Testis (tissue), 3 donors: ENCODE data around the gene MIPEP. TPM values are rescaled to one million over a fixed set of nuclear protein-coding genes. Genes with fewer than 3 reads are reported as not detected.

Experiments
- DNase-seq: peaks from one replicate; pipeline ENCODE4 v3.0.0-alpha.2; 2019
- H3K27ac ChIP-seq, 2 donors: fragments of 200-600 bp; sonication (generic); one replicate each; pipeline ENCODE4 v1.5.1; 2019
- H3K27me3 ChIP-seq: fragments of 200-600 bp; sonication (generic); one replicate; pipeline ENCODE4 v1.5.1; 2019
- H3K36me3 ChIP-seq: fragments of 200-600 bp; sonication (generic); one replicate; pipeline ENCODE4 v1.5.1; 2017; ENCODE audit warnings: low read depth; ENCODE audit errors: missing control alignments
- H3K4me1 ChIP-seq: fragments of 200-600 bp; sonication (generic); one replicate; pipeline ENCODE4 v1.5.1; 2019
- H3K4me3 ChIP-seq, 2 donors: fragments of 200-600 bp; sonication (generic); one replicate each; pipeline ENCODE4 v1.5.1; 2017 to 2019
- H3K9me3 ChIP-seq: fragments of 200-600 bp; sonication (generic); one replicate; pipeline ENCODE4 v1.5.1; 2017
- POLR2A ChIP-seq: fragments of 450-650 bp; IDR thresholded peaks from one replicate; pipeline ENCODE4 v1.6.1; 2017; ENCODE audit warnings: antibody characterized with exemption, mild to moderate bottlenecking, moderate library complexity
- WGBS, 2 donors: methylation state at CpG; one replicate each; pipeline ENCODE4 v1.1.5; 2018; 5-methylcytosine and 5-hydroxymethylcytosine counted together
- intact Hi-C: fragments of 100-400 bp; cut with DNase I; formaldehyde crosslinking; loops from one replicate; pipeline ENCODE4 v1.15.1; 2023; ENCODE audit warnings: low total_unique reads
- polyA plus RNA-seq: library from polyadenylated mRNA; stranded (reverse); fragments of 350-450 nt; fragmentation: Illumina TruSeq; extraction: RNeasy Lipid Tissue Mini Kit (QIAGEN cat#74804); gene quantifications from one replicate; pipeline ENCODE4 v1.2.3, GENCODE V29; 2014; ENCODE audit warnings: low read depth, low replicate concordance; ENCODE audit not compliant: insufficient read depth
- total RNA-seq, 2 donors: library from RNA; depleted of rRNA; stranded (reverse); fragments of >200 nt; gene quantifications; one replicate each; pipeline ENCODE4 v1.2.3, GENCODE V29; 2016
- TF ChIP-seq, protein P1 (sequence below), 3 experiments: fragments of 450-650 bp in 2 of 3; fragments of 200-600 bp in 1 of 3; sonication (generic) in 1 of 3; IDR thresholded peaks; one replicate each; pipeline ENCODE4 v1.5.1; 2016 to 2019; ENCODE audit warnings: antibody characterized with exemption in 3 of 3, mild to moderate bottlenecking in 2 of 3, moderate library complexity in 1 of 3

Gene MIPEP
- total and polyA plus RNA-seq, 3 donors from 2014 or later = 25.7 to 29.4 (median 27.6) TPM

DNA sequence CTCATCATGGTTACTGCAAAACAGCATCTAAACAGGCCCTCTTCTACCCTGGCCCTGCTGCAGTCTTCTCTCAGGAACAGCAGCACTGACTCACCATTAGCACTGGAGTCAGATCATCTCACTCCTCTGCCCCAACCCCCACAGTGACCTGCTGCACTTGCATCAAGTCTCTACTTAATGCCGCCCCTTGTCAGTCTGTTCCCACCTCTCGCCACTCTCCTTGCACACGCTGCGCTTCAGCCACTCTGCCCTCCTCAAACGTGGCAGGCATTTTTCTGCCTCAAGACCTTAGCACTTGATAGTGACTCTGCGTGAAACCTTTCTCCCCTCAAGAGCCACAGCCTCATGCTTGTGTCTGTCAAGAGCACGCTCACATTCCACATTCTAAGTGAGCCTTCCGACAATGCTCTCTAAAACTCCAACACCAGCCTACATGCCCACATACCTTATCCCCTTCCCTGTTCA is 22.1 kb downstream of the MIPEP start:
- no peak overlapping the region for H3K4me3 ChIP-seq
- no peaks in the 10 kb centered on the region for H3K9me3 ChIP-seq
- no peaks in the 10 kb centered on the region for H3K27me3 ChIP-seq
- H3K4me1 ChIP-seq = no peaks in the 10 kb centered on the region
- no peak for TF ChIP-seq POLR2A
- TF ChIP-seq, protein P1, sequence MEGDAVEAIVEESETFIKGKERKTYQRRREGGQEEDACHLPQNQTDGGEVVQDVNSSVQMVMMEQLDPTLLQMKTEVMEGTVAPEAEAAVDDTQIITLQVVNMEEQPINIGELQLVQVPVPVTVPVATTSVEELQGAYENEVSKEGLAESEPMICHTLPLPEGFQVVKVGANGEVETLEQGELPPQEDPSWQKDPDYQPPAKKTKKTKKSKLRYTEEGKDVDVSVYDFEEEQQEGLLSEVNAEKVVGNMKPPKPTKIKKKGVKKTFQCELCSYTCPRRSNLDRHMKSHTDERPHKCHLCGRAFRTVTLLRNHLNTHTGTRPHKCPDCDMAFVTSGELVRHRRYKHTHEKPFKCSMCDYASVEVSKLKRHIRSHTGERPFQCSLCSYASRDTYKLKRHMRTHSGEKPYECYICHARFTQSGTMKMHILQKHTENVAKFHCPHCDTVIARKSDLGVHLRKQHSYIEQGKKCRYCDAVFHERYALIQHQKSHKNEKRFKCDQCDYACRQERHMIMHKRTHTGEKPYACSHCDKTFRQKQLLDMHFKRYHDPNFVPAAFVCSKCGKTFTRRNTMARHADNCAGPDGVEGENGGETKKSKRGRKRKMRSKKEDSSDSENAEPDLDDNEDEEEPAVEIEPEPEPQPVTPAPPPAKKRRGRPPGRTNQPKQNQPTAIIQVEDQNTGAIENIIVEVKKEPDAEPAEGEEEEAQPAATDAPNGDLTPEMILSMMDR (IDR thresholded peaks at IDR 0.05) = no peak
- no peak for DNase-seq
- H3K27ac ChIP-seq = no peak overlapping the region
- H3K36me3 ChIP-seq = no peaks in the 10 kb centered on the region
- intact Hi-C loops = loop anchor here (10.0 kb wide), 1 partner anchor 402 kb away; no protein-coding TSS in a partner anchor
- WGBS, 2 donors = 86 to 94% methylated on average over 8 of the region's 8 CpGs

DNA sequence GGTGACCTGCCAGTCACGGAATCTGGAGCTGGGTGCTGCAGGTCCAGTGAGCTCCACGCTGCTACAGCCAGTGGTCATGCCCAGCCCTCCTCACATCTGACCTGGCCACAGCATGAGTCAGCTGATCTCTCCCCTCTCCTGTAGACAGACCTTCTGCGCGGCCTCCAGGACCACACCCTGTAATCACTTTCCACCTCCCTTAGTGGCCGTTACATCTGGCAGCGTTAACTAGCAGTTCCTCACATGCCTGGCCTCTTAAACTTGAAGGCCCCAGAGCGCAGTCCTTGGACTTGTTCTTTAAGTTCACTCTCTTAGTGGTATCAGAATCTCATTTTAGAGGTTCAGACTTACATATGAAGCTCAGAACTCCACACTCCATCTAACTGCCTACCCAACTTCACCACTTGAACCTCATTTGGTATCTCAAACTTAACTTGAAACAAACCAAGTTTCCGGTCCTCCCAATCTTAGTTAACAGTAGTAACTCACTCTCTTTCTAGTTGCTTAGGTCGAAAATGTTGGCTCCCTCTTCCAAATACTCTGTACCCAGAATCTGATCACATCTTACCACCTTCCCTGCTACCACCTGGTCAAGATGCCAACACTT is 22.7 kb downstream of the MIPEP start:
- WGBS, 2 donors = 84 to 86% methylated on average over 7 to 9 of the region's 9 CpGs
- H3K9me3 ChIP-seq = no peaks in the 10 kb centered on the region
- no peak for DNase-seq
- no peak overlapping the region for H3K4me3 ChIP-seq
- no peaks in the 10 kb centered on the region for H3K36me3 ChIP-seq
- TF ChIP-seq, protein P1 (IDR thresholded peaks at IDR 0.05) = no peak
- no peak for TF ChIP-seq POLR2A
- H3K4me1 ChIP-seq = no peaks in the 10 kb centered on the region
- intact Hi-C loops = loop anchor here (10.0 kb wide), 1 partner anchor 402 kb away; no protein-coding TSS in a partner anchor
- no peak overlapping the region for H3K27ac ChIP-seq
- no peaks in the 10 kb centered on the region for H3K27me3 ChIP-seq

DNA sequence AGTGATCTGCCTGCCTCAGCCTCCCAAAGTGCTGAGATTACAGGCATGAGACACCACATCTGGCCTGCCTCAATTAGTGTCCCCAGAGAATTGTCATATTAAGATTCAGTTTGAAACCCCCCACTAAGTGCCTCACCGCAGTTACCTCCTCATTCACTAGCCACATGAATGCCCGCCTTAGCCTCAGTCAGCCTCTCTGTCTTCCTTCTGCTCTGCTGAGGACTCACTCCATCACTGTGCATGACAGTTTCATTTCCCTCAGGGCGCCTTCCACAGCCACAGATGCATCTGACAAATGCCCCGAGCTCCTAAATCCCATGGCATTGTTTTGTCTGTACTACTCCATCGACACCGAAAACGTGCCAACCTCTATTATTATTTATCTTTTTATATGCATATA is 23.3 kb downstream of the MIPEP start:
- DNase-seq = no peak
- WGBS, 2 donors = 89 to 95% methylated on average over 7 of the region's 7 CpGs
- H3K27me3 ChIP-seq = no peaks in the 10 kb centered on the region
- no peaks in the 10 kb centered on the region for H3K4me1 ChIP-seq
- no peak overlapping the region for H3K4me3 ChIP-seq
- no peak for TF ChIP-seq POLR2A
- TF ChIP-seq, protein P1 (IDR thresholded peaks at IDR 0.05) = no peak
- intact Hi-C loops = loop anchor here (10.0 kb wide), 1 partner anchor 401 kb away; no protein-coding TSS in a partner anchor
- no peak overlapping the region for H3K27ac ChIP-seq
- H3K9me3 ChIP-seq = no peaks in the 10 kb centered on the region
- H3K36me3 ChIP-seq = no peaks in the 10 kb centered on the region

DNA sequence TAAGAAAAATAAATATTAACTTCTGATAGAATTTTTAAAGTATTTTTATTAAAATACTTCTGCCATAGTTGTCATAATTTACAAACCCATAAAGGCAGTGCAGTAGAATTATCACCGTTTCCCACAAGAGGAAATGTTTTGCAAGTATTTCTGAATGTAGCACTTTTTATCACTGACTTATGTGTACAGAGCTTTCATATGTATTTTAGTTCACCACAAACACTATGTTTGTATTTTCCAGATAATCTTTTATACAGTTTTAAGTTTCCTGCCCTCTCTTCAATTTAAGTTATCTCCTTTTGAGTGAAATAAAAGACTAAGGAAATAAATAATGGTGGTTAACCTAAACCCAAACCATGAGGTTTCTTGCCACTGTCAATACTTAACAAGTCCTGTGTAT is 24.2 kb downstream of the MIPEP start:
- no peaks in the 10 kb centered on the region for H3K27me3 ChIP-seq
- no peak for TF ChIP-seq POLR2A
- TF ChIP-seq, protein P1 (IDR thresholded peaks at IDR 0.05) = no peak
- H3K9me3 ChIP-seq = no peaks in the 10 kb centered on the region
- H3K36me3 ChIP-seq = no peaks in the 10 kb centered on the region
- WGBS, 2 donors = 74 to 75% methylated on average over 1 of the region's 1 CpG
- no peaks in the 10 kb centered on the region for H3K4me1 ChIP-seq
- intact Hi-C loops = loop anchor here (10.0 kb wide), 1 partner anchor 400 kb away; no protein-coding TSS in a partner anchor
- DNase-seq = no peak
- H3K27ac ChIP-seq = no peak overlapping the region
- no peak overlapping the region for H3K4me3 ChIP-seq

DNA sequence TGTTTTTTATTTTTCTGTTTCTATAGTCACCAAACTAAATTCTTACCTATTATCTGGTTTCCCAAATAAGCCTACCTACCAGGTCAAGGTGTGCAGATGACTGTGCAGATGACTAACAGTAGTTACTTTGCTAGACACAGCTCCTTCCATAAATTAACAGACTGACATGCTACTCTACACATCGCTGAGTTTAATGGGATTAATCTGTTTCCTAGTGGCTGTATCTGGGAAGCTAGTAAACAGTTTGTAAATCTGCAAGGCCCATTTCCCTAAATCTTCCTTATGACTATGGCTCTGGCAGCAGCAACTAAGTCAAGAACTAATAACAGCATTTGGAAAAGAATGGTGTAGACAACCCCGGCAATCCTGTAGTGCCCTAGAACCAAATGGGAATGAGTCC is 27.9 kb downstream of the MIPEP start:
- WGBS, 2 donors = 92 to 96% methylated on average over 2 of the region's 2 CpGs
- Histone ChIP-seq H3K9me3 (no peaks in the 10 kb centered on the region), H3K36me3 (no peaks in the 10 kb centered on the region), H3K4me3 (no peak overlapping the region), H3K27ac (no peak overlapping the region), H3K4me1 (no peaks in the 10 kb centered on the region), H3K27me3 (no peaks in the 10 kb centered on the region)
- DNase-seq = no peak
- intact Hi-C loops = loop anchor here (10.0 kb wide), 1 partner anchor 397 kb away; no protein-coding TSS in a partner anchor
- TF ChIP-seq POLR2A = no peak
- TF ChIP-seq, protein P1 (IDR thresholded peaks at IDR 0.05) = no peak
